ENCODE measurements around the gene PRND. TPM values are rescaled to one million over a fixed set of nuclear protein-coding genes. Genes with fewer than 3 reads are reported as not detected.
"Not testable (repeated sequence)": the region's sequence is repeated elsewhere in the genome, so short reads cannot be mapped to it uniquely, and the experiment has no call there.

Gene PRND
- total and polyA plus RNA-seq, 2 of the 4 experiments (the other 2 are of a cell fraction): not detected

- intact Hi-C loops (cut with micrococcal nuclease): not testable (repeated sequence)
Observed at GRCh38 chr20:4723553-4723952, 1.8 kb downstream of the PRND start.

More at GRCh38 chr20:4723553-4723952, 1.8 kb downstream of the PRND start:
- H2AK5ac ChIP-seq (ENCODE audit: low read depth, low read length); H3K4me3 ChIP-seq (ENCODE audit: insufficient read depth, low read depth, low read length); H3K9me3 ChIP-seq (ENCODE audit: control insufficient read depth, insufficient read depth, low read length); H3K4ac ChIP-seq (ENCODE audit: low read depth, low read length); in situ Hi-C loops (cut with MboI; ENCODE audit: low sequenced_read_pairs); H3K14ac ChIP-seq (replicated peaks; ENCODE audit: low read depth, low read length); H3K4me1 ChIP-seq (ENCODE audit: control insufficient read depth, insufficient read depth, low read length); CTCF ChIA-PET; dilution Hi-C loops (cut with HindIII; ENCODE audit: low sequenced_read_pairs, unreplicated experiment); H4K20me1 ChIP-seq (ENCODE audit: insufficient read depth, low read length); H4K91ac ChIP-seq (ENCODE audit: insufficient read depth, low read depth, low read length); BruUV-seq (replicated peaks); H4K8ac ChIP-seq (ENCODE audit: low read depth in 2 of 2, low read length in 2 of 2); H2BK5ac ChIP-seq (ENCODE audit: low read depth, low read length, poor library complexity, severe bottlenecking); H2AFZ ChIP-seq (replicated peaks; ENCODE audit: low read length, poor library complexity); H3K36me3 ChIP-seq (ENCODE audit: control insufficient read depth, insufficient read depth, low read length); POLR2A ChIA-PET (ENCODE audit: unreplicated experiment); H2AK9ac ChIP-seq (replicated peaks; ENCODE audit: low read depth, low read length, poor library complexity); H3K18ac ChIP-seq (ENCODE audit: low read depth, low read length); DNase-seq; H3K9me1 ChIP-seq (ENCODE audit: insufficient read depth, low read length); H3K79me1 ChIP-seq (ENCODE audit: low read depth in 1 of 2, low read length in 2 of 2); H3K23ac ChIP-seq (ENCODE audit: low read depth, low read length); H4K5ac ChIP-seq (ENCODE audit: low read depth, low read length); H3K56ac ChIP-seq (ENCODE audit: extremely low read depth, insufficient read depth, low read length); H2BK120ac ChIP-seq (ENCODE audit: low read depth, low read length); H3K27ac ChIP-seq (ENCODE audit: insufficient read depth, low read length); ATAC-seq (ENCODE audit: low read depth); H3K9ac ChIP-seq (ENCODE audit: low read depth, low read length); H3K4me2 ChIP-seq (ENCODE audit: low read depth, low read length); H2BK15ac ChIP-seq (ENCODE audit: low read depth, low read length); H2BK20ac ChIP-seq (ENCODE audit: low read depth, low read length): not testable (repeated sequence)
- H3K27me3 ChIP-seq (ENCODE audit: control insufficient read depth, insufficient read depth, low read length): peaks cover 16% of the 10 kb centered on the region; the same call in 1 of the 2 replicates
- 80% methylated on average over 2 of the region's 4 CpGs; no CpG with 5 or more reads in 1 of the 2 experiments for WGBS, 2 experiments (ENCODE audit: extremely low coverage in 2 of 2, insufficient read length in 1 of 2)

All from IMR-90 (cell line).